OCI-LY1 (cell line): Measurements from ENCODE around the gene CD68.

ENCODE experiments used
- H2AFZ ChIP-seq: fragments of 200-600 bp; sonication (generic), shearing (Covaris generic); 2 replicates; pipeline ENCODE4 v1.6.0; 2014; ENCODE audit warnings: antibody characterized with exemption, mild to moderate bottlenecking, low read length
- H3F3A ChIP-seq: fragments of 200-600 bp; sonication (generic), shearing (Covaris generic); 2 replicates; pipeline ENCODE4 v1.6.0; 2014; ENCODE audit warnings: mild to moderate bottlenecking, antibody characterized with exemption, low read length, moderate library complexity; ENCODE audit not compliant: insufficient read depth
- H3K27ac ChIP-seq: fragments of 200-600 bp; sonication (generic); 2 replicates; pipeline ENCODE4 v1.5.1; 2014; ENCODE audit warnings: low read length, mixed run types, mild to moderate bottlenecking, low read depth; ENCODE audit not compliant: poor library complexity, severe bottlenecking
- H3K27me3 ChIP-seq: fragments of 200-600 bp; sonication (generic); 2 replicates; pipeline ENCODE4 v1.6.0; 2014; ENCODE audit warnings: antibody characterized with exemption, mild to moderate bottlenecking, low read length, moderate library complexity; ENCODE audit not compliant: insufficient read depth
- H3K36me3 ChIP-seq: fragments of 200-600 bp; sonication (generic); 2 replicates; pipeline ENCODE4 v1.6.1; 2014; ENCODE audit warnings: mild to moderate bottlenecking, antibody characterized with exemption, low read length, moderate library complexity, mixed read lengths; ENCODE audit not compliant: insufficient read depth
- H3K4me1 ChIP-seq: fragments of 200-600 bp; sonication (generic); 2 replicates; pipeline ENCODE4 v1.5.1; 2014; ENCODE audit warnings: mild to moderate bottlenecking, low read length, moderate library complexity; ENCODE audit not compliant: insufficient read depth, severe bottlenecking
- H3K4me2 ChIP-seq: fragments of 200-600 bp; sonication (generic), shearing (Covaris generic); 2 replicates; pipeline ENCODE4 v1.6.1; 2014; ENCODE audit warnings: low read length
- H3K4me3 ChIP-seq: fragments of 200-600 bp; sonication (generic); 2 replicates; pipeline ENCODE4 v1.5.1; 2014; ENCODE audit warnings: low read length, low read depth, mild to moderate bottlenecking, mixed read lengths; ENCODE audit not compliant: poor library complexity, severe bottlenecking
- H3K79me2 ChIP-seq: fragments of 200-600 bp; shearing (Covaris generic); 2 replicates; pipeline ENCODE4 v1.6.1; 2016; ENCODE audit warnings: mixed run types, low read length, mixed read lengths; ENCODE audit not compliant: insufficient read depth
- H3K9ac ChIP-seq: fragments of 200-600 bp; sonication (generic), shearing (Covaris generic); 2 replicates; pipeline ENCODE4 v1.6.1; 2014; ENCODE audit warnings: mild to moderate bottlenecking, low read length, mixed read lengths
- H3K9me2 ChIP-seq: fragments of 200-600 bp; sonication (generic), shearing (Covaris generic); 2 replicates; pipeline ENCODE4 v1.6.1; 2014; ENCODE audit warnings: low read depth, mild to moderate bottlenecking, low read length, mixed read lengths
- H3K9me3 ChIP-seq: fragments of 200-600 bp; shearing (Covaris generic); 2 replicates; pipeline ENCODE4 v1.6.1; 2014; ENCODE audit warnings: low read length, mixed read lengths
- H4K20me1 ChIP-seq: fragments of 200-600 bp; sonication (generic), shearing (Covaris generic); 2 replicates; pipeline ENCODE4 v1.6.0; 2016; ENCODE audit warnings: mild to moderate bottlenecking, low read length; ENCODE audit not compliant: insufficient read depth
- EZH2 ChIP-seq: fragments of 200-600 bp; sonication (generic), shearing (Covaris generic); IDR thresholded peaks from 2 replicates; pipeline ENCODE4 v1.8.0; 2017; ENCODE audit warnings: borderline replicate concordance, mixed run types, mild to moderate bottlenecking, antibody characterized with exemption, low read length, moderate library complexity, mixed read lengths
- TF ChIP-seq, protein P1 (sequence below): fragments of 200-600 bp; sonication (generic), shearing (Covaris generic); IDR thresholded peaks from 2 replicates; pipeline ENCODE4 v1.5.1; 2017; ENCODE audit warnings: mild to moderate bottlenecking, antibody characterized with exemption, low read length, moderate library complexity, mixed read lengths

The CD68 gene

DNA sequence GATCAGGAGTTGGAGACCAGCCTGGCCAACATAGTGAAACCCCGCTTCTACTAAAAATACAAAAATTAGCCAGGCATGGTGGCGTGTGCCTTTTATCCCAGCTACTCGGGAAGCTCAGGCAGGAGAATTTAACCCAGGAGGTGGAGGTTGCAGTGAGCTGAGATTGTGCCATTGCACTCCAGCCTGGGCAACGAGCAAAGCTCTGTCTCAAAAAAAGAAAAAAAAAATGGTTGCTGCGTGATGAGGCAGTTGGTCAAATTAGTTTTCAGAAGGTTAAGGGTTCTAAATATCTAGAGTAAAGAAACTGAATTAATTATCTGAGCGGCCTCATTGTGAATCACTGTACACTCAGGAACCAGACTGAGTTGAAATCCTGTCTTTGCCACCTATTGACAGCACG is 3.5 kb upstream of the CD68 start:
- Histone ChIP-seq H3K4me1 (peaks cover 41% of the 10 kb centered on the region), H3K9ac (no peak overlapping the region; the same call in 1 of the 2 replicates), H2AFZ (no peak overlapping the region), H3K9me2 (no peaks in the 10 kb centered on the region), H3K4me2 (no peak overlapping the region), H3F3A (peaks cover 45% of the 10 kb centered on the region), H3K4me3 (no peak overlapping the region), H3K27me3 (no peaks in the 10 kb centered on the region), H4K20me1 (peaks cover 5% of the 10 kb centered on the region; the same call in 1 of the 2 replicates), H3K36me3 (peaks cover 81% of the 10 kb centered on the region), H3K79me2 (peaks cover 28% of the 10 kb centered on the region), H3K9me3 (no peaks in the 10 kb centered on the region), H3K27ac (no peak overlapping the region)
- TF ChIP-seq, protein P1, sequence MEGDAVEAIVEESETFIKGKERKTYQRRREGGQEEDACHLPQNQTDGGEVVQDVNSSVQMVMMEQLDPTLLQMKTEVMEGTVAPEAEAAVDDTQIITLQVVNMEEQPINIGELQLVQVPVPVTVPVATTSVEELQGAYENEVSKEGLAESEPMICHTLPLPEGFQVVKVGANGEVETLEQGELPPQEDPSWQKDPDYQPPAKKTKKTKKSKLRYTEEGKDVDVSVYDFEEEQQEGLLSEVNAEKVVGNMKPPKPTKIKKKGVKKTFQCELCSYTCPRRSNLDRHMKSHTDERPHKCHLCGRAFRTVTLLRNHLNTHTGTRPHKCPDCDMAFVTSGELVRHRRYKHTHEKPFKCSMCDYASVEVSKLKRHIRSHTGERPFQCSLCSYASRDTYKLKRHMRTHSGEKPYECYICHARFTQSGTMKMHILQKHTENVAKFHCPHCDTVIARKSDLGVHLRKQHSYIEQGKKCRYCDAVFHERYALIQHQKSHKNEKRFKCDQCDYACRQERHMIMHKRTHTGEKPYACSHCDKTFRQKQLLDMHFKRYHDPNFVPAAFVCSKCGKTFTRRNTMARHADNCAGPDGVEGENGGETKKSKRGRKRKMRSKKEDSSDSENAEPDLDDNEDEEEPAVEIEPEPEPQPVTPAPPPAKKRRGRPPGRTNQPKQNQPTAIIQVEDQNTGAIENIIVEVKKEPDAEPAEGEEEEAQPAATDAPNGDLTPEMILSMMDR: no peak
- TF ChIP-seq EZH2: no peak

DNA sequence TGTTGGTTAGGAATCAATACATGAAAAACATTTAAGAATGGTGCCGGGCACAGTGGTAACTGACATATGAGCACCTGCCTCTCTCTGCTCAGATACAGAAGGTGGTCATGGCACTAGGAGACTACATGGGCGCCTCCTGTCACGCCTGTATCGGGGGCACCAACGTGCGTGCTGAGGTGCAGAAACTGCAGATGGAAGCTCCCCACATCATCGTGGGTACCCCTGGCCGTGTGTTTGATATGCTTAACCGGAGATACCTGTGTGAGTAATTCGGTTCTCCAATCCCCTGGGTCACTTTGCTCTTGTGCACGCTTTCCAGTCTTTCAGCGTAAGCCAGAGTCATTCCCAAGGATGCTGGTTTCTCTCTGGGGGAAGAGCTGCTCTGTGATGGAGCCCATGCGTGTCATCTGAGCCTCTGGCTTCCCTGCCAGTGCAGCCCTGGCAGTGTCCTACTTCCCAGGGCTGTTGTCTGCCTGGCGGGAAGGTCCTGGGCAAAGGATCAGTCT is 3.0 kb upstream of the CD68 start:
- H3K27ac ChIP-seq: no peak overlapping the region
- H3K79me2 ChIP-seq: peaks cover 28% of the 10 kb centered on the region
- H3K4me1 ChIP-seq: peaks cover 40% of the 10 kb centered on the region
- H2AFZ ChIP-seq: no peak overlapping the region
- no peaks in the 10 kb centered on the region for H3K27me3 ChIP-seq
- no peaks in the 10 kb centered on the region for H3K9me2 ChIP-seq
- no peak overlapping the region for H3K4me3 ChIP-seq
- H3K9me3 ChIP-seq: no peaks in the 10 kb centered on the region
- no peak for TF ChIP-seq EZH2
- TF ChIP-seq, protein P1: no peak
- H4K20me1 ChIP-seq: peaks cover 5% of the 10 kb centered on the region; the same call in 1 of the 2 replicates
- H3F3A ChIP-seq: peaks cover 48% of the 10 kb centered on the region
- no peak overlapping the region for H3K9ac ChIP-seq
- peaks cover 76% of the 10 kb centered on the region for H3K36me3 ChIP-seq
- H3K4me2 ChIP-seq: no peak overlapping the region

DNA sequence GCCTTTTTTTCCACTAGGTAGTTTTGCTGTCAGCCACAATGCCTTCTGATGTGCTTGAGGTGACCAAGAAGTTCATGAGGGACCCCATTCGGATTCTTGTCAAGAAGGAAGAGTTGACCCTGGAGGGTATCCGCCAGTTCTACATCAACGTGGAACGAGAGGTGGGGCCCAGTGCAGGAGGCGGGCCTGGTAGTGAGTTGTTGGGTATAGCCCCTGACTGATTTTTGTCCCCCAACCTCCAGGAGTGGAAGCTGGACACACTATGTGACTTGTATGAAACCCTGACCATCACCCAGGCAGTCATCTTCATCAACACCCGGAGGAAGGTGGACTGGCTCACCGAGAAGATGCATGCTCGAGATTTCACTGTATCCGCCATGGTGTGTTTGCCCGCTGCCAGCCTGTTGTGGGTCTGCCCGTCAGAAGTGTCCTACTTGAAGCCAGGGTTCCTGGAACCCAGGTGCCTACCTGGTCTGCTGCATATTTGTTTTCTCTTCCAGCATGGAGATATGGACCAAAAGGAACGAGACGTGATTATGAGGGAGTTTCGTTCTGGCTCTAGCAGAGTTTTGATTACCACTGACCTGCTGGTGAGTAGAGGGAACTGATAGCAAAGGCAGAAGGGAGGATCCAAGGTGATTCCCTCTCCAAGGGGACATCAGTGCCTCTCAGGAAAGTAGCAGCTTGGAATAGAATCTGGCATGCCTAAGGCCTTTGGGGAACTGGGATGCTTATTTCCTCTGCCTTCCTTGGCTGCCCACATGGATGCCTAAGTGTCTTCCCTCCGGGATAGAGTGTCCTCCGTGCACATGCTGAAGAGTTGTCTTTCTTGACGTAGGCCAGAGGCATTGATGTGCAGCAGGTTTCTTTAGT is 1.9 kb upstream of the CD68 start:
- no peaks in the 10 kb centered on the region for H3K9me2 ChIP-seq
- H3K4me3 ChIP-seq: no peak overlapping the region
- H3K9ac ChIP-seq: no peak overlapping the region
- H3K79me2 ChIP-seq: peaks cover 28% of the 10 kb centered on the region
- no peak overlapping the region for H3K4me2 ChIP-seq
- no peaks in the 10 kb centered on the region for H3K9me3 ChIP-seq
- H3F3A ChIP-seq: peaks cover 48% of the 10 kb centered on the region
- no peak overlapping the region for H2AFZ ChIP-seq
- H4K20me1 ChIP-seq: peaks cover 5% of the 10 kb centered on the region; the same call in 1 of the 2 replicates
- peaks cover 50% of the 10 kb centered on the region for H3K4me1 ChIP-seq
- no peak for TF ChIP-seq EZH2
- TF ChIP-seq, protein P1: no peak
- H3K27me3 ChIP-seq: no peaks in the 10 kb centered on the region
- no peak overlapping the region for H3K27ac ChIP-seq
- peaks cover 73% of the 10 kb centered on the region for H3K36me3 ChIP-seq
